Measurements from ENCODE around the gene PRKCA.
A peak's percentile ranks its signal among the peaks of the same experiment; 100 is the strongest.

PRKCA gene

GRCh38 chr17:66679631-66680517 lies 377.5 kb downstream of the PRKCA start:
- no peak for TF ChIP-seq CTCF (conservative IDR thresholded peaks at IDR 0.05; ENCODE audit: control insufficient read depth, insufficient read depth, low read depth, low read length)

GRCh38 chr17:66682283-66682682 lies 379.9 kb downstream of the PRKCA start:
- no peak for DNase-seq (ENCODE audit: low read depth)
- TF ChIP-seq CTCF (conservative IDR thresholded peaks at IDR 0.05; ENCODE audit: control insufficient read depth, insufficient read depth, low read depth, low read length), result no peak
- H3K4me3 ChIP-seq (ENCODE audit: control insufficient read depth, low read depth, low read length), result no peak overlapping the region

More at GRCh38 chr17:66679631-66680517, 377.5 kb downstream of the PRKCA start:
- no peak for DNase-seq (ENCODE audit: low read depth)
- H3K4me3 ChIP-seq (ENCODE audit: control insufficient read depth, low read depth, low read length), result no peak overlapping the region

DNA sequence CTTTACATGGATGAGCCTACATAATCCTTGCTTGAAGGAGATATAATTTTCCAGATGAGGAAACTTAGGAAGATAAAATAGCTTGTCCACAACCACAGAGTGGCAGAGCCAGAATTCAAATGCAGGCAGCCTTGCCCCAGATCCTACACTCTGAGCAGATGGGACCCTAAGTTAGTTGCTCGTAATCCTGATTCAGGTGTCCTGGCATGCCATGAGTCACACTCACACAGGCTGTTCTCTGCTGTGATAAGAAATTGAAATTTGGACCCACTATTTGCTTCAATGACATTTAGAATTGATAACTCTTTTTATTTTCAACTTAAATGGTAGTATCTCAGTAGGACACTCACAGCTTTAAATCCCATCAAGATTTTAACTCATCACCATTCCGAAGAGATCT lies 381.8 kb downstream of the PRKCA start:
- H3K4me3 ChIP-seq (ENCODE audit: control insufficient read depth, low read depth, low read length), result no peak overlapping the region
- no peak for DNase-seq (ENCODE audit: low read depth)
- TF ChIP-seq CTCF (conservative IDR thresholded peaks at IDR 0.05; ENCODE audit: control insufficient read depth, insufficient read depth, low read depth, low read length), result no peak

- H3K4me3 ChIP-seq (ENCODE audit: control insufficient read depth, low read depth, low read length), result no peak overlapping the region
- TF ChIP-seq CTCF (conservative IDR thresholded peaks at IDR 0.05; ENCODE audit: control insufficient read depth, insufficient read depth, low read depth, low read length), result no peak
- DNase-seq (ENCODE audit: low read depth), result peak; percentile 13
These were observed 382.3 kb downstream of the PRKCA start for GRCh38 chr17:66684731-66685130.

DNA sequence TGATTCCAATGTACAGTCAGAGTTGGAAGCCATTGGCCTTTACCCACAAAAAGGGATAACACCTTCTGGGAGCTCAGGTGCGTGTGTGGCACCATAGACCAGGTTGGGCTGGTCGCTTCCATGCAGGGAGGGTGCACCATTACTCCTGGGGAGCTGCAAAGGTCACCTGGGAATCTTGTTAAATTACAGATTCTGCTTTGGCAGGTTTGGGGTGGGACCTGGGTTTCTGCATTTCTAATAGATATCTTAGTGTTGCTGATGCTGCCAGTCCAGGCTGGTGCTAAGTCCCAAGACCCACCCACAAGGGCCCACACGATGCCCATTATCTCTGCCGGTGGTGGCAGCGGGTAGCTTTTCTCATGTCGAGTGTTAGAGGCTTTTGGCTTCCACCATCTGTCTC lies 384.2 kb downstream of the PRKCA start:
- DNase-seq (ENCODE audit: low read depth), result no peak
- H3K4me3 ChIP-seq (ENCODE audit: control insufficient read depth, low read depth, low read length), result no peak overlapping the region
- TF ChIP-seq CTCF (conservative IDR thresholded peaks at IDR 0.05; ENCODE audit: control insufficient read depth, insufficient read depth, low read depth, low read length), result no peak

GRCh38 chr17:66687570-66688284 lies 385.3 kb downstream of the PRKCA start:
- DNase-seq (ENCODE audit: low read depth), result no peak
- no peak for TF ChIP-seq CTCF (conservative IDR thresholded peaks at IDR 0.05; ENCODE audit: control insufficient read depth, insufficient read depth, low read depth, low read length)
- H3K4me3 ChIP-seq (ENCODE audit: control insufficient read depth, low read depth, low read length), result no peak overlapping the region
